IMR-90 (cell line): ENCODE data around the gene TBC1D9. TPM values are rescaled to one million over a fixed set of nuclear protein-coding genes. Genes with fewer than 3 reads are reported as not detected.

Experiments used
- ATAC-seq: fragments of 200-7000 bp; cut with Tn5 transposase; 2 replicates; pipeline ENCODE4 v1.9.1; 2020; ENCODE audit warnings: low read depth, mild to moderate bottlenecking, moderate library complexity
- BruUV-seq: library from RNA; stranded (reverse); fragments of 400-500 nt; replicated peaks from 2 replicates; lab custom pipeline; 2021; lab: Mats Ljungman, UMichigan
- CTCF ChIA-PET: fragments of 300-600 bp; formaldehyde crosslinking; extraction: SDS; loops from one replicate; lab custom pipeline; 2021; ENCODE audit warnings: antibody characterized with exemption; lab: Yijun Ruan, JAX
- POLR2A ChIA-PET: fragments of 300-600 bp; sonication (Branson Sonifier 250); formaldehyde crosslinking; loops from one replicate; lab custom pipeline; 2022; ENCODE audit warnings: antibody characterized with exemption; ENCODE audit not compliant: unreplicated experiment; lab: Charles Lee
- DNase-seq: peaks from one replicate; pipeline ENCODE4 v3.0.0; 2013
- H2AFZ ChIP-seq: replicated peaks from 2 replicates; pipeline ENCODE3; 2013; ENCODE audit warnings: low read length, mild to moderate bottlenecking; ENCODE audit not compliant: poor library complexity
- H2AK5ac ChIP-seq: 2 replicates; pipeline ENCODE4 v1.6.1; 2013; ENCODE audit warnings: low read depth, low read length, inconsistent platforms
- H2AK9ac ChIP-seq: replicated peaks from 2 replicates; pipeline ENCODE3; 2013; ENCODE audit warnings: mild to moderate bottlenecking, low read depth, low read length, moderate library complexity; ENCODE audit not compliant: poor library complexity
- H2BK120ac ChIP-seq: 2 replicates; pipeline ENCODE4 v1.6.1; 2013; ENCODE audit warnings: low read depth, low read length, inconsistent platforms
- H2BK15ac ChIP-seq: 3 replicates; pipeline ENCODE4 v1.6.1; 2013; ENCODE audit warnings: low read depth, low read length, inconsistent platforms
- H2BK20ac ChIP-seq: 2 replicates; pipeline ENCODE4 v1.6.1; 2013; ENCODE audit warnings: low read depth, mild to moderate bottlenecking, inconsistent platforms, low read length, moderate library complexity
- H2BK5ac ChIP-seq: 2 replicates; pipeline ENCODE4 v1.6.1; 2013; ENCODE audit warnings: mild to moderate bottlenecking, low read depth, low read length, inconsistent platforms; ENCODE audit not compliant: poor library complexity, severe bottlenecking
- H3K14ac ChIP-seq: replicated peaks from 2 replicates; pipeline ENCODE4 v1.6.1; 2013; ENCODE audit warnings: low read depth, low read length, inconsistent platforms
- H3K18ac ChIP-seq: 2 replicates; pipeline ENCODE4 v1.6.1; 2013; ENCODE audit warnings: low read depth, low read length, control low read depth
- H3K23ac ChIP-seq: 2 replicates; pipeline ENCODE4 v1.6.1; 2013; ENCODE audit warnings: low read depth, low read length, inconsistent platforms
- H3K27ac ChIP-seq: 2 replicates; pipeline ENCODE4 v1.5.1; 2013; ENCODE audit warnings: mild to moderate bottlenecking, control low read depth, low read length; ENCODE audit not compliant: insufficient read depth
- H3K27me3 ChIP-seq: 2 replicates; pipeline ENCODE4 v1.6.1; 2013; ENCODE audit warnings: low read length; ENCODE audit not compliant: control insufficient read depth, insufficient read depth
- H3K36me3 ChIP-seq: 2 replicates; pipeline ENCODE4 v1.6.1; 2013; ENCODE audit warnings: low read length, mixed read lengths; ENCODE audit not compliant: control insufficient read depth, insufficient read depth
- H3K4ac ChIP-seq: 2 replicates; pipeline ENCODE4 v1.6.1; 2013; ENCODE audit warnings: low read depth, low read length, inconsistent platforms
- H3K4me1 ChIP-seq: 2 replicates; pipeline ENCODE4 v1.6.1; 2013; ENCODE audit warnings: low read length, mixed read lengths; ENCODE audit not compliant: control insufficient read depth, insufficient read depth
- H3K4me2 ChIP-seq: 2 replicates; pipeline ENCODE4 v1.6.1; 2013; ENCODE audit warnings: low read depth, mild to moderate bottlenecking, control low read depth, low read length, moderate library complexity
- H3K4me3 ChIP-seq: 2 replicates; pipeline ENCODE4 v1.5.1; 2013; ENCODE audit warnings: low read depth, mild to moderate bottlenecking, control low read depth, low read length, moderate library complexity; ENCODE audit not compliant: insufficient read depth
- H3K56ac ChIP-seq: 2 replicates; pipeline ENCODE4 v1.6.1; 2013; ENCODE audit warnings: low read length, inconsistent platforms; ENCODE audit not compliant: insufficient read depth; ENCODE audit errors: extremely low read depth
- H3K79me1 ChIP-seq, 2 experiments: 2 replicates each; pipeline ENCODE4 v1.6.1; 2013; ENCODE audit warnings: low read length in 2 of 2, inconsistent platforms in 1 of 2, low read depth in 1 of 2
- H3K9ac ChIP-seq: 2 replicates; pipeline ENCODE4 v1.6.1; 2013; ENCODE audit warnings: low read depth, low read length, control low read depth
- H3K9me1 ChIP-seq: 2 replicates; pipeline ENCODE4 v1.6.1; 2013; ENCODE audit warnings: low read length, inconsistent platforms; ENCODE audit not compliant: insufficient read depth
- H3K9me3 ChIP-seq: 2 replicates; pipeline ENCODE4 v1.6.1; 2013; ENCODE audit warnings: low read length; ENCODE audit not compliant: control insufficient read depth, insufficient read depth
- H4K20me1 ChIP-seq: 2 replicates; pipeline ENCODE4 v1.6.1; 2013; ENCODE audit warnings: low read length, inconsistent platforms; ENCODE audit not compliant: insufficient read depth
- H4K5ac ChIP-seq: 2 replicates; pipeline ENCODE4 v1.6.1; 2013; ENCODE audit warnings: mild to moderate bottlenecking, low read depth, low read length, control low read depth
- H4K8ac ChIP-seq, 2 experiments: 2 replicates each; pipeline ENCODE4 v1.6.1; 2013; ENCODE audit warnings: low read depth in 2 of 2, low read length in 2 of 2, control low read depth in 1 of 2, inconsistent platforms in 1 of 2
- H4K91ac ChIP-seq: 2 replicates; pipeline ENCODE4 v1.6.1; 2013; ENCODE audit warnings: low read depth, low read length, inconsistent platforms; ENCODE audit not compliant: insufficient read depth
- BHLHE40 ChIP-seq: fragments of 150-350 bp; IDR thresholded peaks from 2 replicates; pipeline ENCODE4 v1.6.1; 2016; ENCODE audit warnings: mild to moderate bottlenecking, low read depth, low read length
- CEBPB ChIP-seq: IDR thresholded peaks from 2 replicates; pipeline ENCODE4 v1.6.1; 2012; ENCODE audit warnings: low read depth, low read length, improper control_type of control experiment
- CHD1 ChIP-seq: IDR thresholded peaks from 2 replicates; pipeline ENCODE4 v1.6.1; 2012; ENCODE audit warnings: low read depth, low read length, improper control_type of control experiment
- CTCF ChIP-seq: conservative IDR thresholded peaks from 2 replicates; pipeline ENCODE4 v1.5.1; 2012; ENCODE audit warnings: mild to moderate bottlenecking, low read depth, low read length, improper control_type of control experiment
- ELK1 ChIP-seq: fragments of 150-350 bp; IDR thresholded peaks from 2 replicates; pipeline ENCODE4 v1.6.1; 2016; ENCODE audit warnings: low read depth, mild to moderate bottlenecking, low read length, moderate library complexity, borderline replicate concordance
- FOS ChIP-seq: fragments of 150-350 bp; IDR thresholded peaks from 2 replicates; pipeline ENCODE4 v1.6.1; 2016; ENCODE audit warnings: low read depth, low read length
- MAFK ChIP-seq: IDR thresholded peaks from 2 replicates; pipeline ENCODE4 v1.6.1; 2012; ENCODE audit warnings: low read depth, low read length, improper control_type of control experiment
- MAZ ChIP-seq: IDR thresholded peaks from 2 replicates; pipeline ENCODE4 v1.6.1; 2012; ENCODE audit warnings: low read depth, mild to moderate bottlenecking, low read length, improper control_type of control experiment, moderate library complexity, borderline replicate concordance
- MXI1 ChIP-seq: IDR thresholded peaks from 2 replicates; pipeline ENCODE4 v1.6.1; 2012; ENCODE audit warnings: low read depth, mild to moderate bottlenecking, low read length, moderate library complexity, borderline replicate concordance
- NFE2L2 ChIP-seq: fragments of 150-350 bp; IDR thresholded peaks from 2 replicates; pipeline ENCODE4 v1.6.1; 2016; ENCODE audit warnings: low read depth, mild to moderate bottlenecking, low read length
- POLR2A ChIP-seq: IDR thresholded peaks from 2 replicates; pipeline ENCODE4 v1.6.1; 2012; ENCODE audit warnings: mild to moderate bottlenecking, low read depth, low read length
- RAD21 ChIP-seq: IDR thresholded peaks from 2 replicates; pipeline ENCODE4 v1.6.1; 2012; ENCODE audit warnings: low read length, improper control_type of control experiment
- RCOR1 ChIP-seq: IDR thresholded peaks from 2 replicates; pipeline ENCODE4 v1.6.1; 2012; ENCODE audit warnings: mild to moderate bottlenecking, low read length, improper control_type of control experiment; ENCODE audit not compliant: insufficient replicate concordance
- RFX5 ChIP-seq: IDR thresholded peaks from 2 replicates; pipeline ENCODE4 v1.8.0; 2012; ENCODE audit warnings: low read depth, mild to moderate bottlenecking, low read length, moderate library complexity
- SMC3 ChIP-seq: fragments of 150-350 bp; IDR thresholded peaks from 2 replicates; pipeline ENCODE4 v1.6.1; 2016; ENCODE audit warnings: low read depth, mild to moderate bottlenecking, antibody characterized with exemption, low read length, moderate library complexity
- USF2 ChIP-seq: fragments of 150-350 bp; IDR thresholded peaks from 2 replicates; pipeline ENCODE4 v1.6.1; 2017; ENCODE audit warnings: mild to moderate bottlenecking, antibody characterized with exemption, low read length, low read depth
- WGBS, 2 experiments: methylation state at CpG; one replicate each; pipeline versions ENCODE4 v1.1.5 to v1.1.7; 2013; ENCODE audit warnings: missing lambda C conversion rate in 2 of 2; ENCODE audit not compliant: insufficient read length in 1 of 2; ENCODE audit errors: extremely low coverage in 2 of 2; 5-methylcytosine and 5-hydroxymethylcytosine counted together
- dilution Hi-C: fragments of 300-500 bp; cut with HindIII; formaldehyde crosslinking; loops from one replicate; pipeline ENCODE4 v1.14.3; 2018; ENCODE audit warnings: low sequenced_read_pairs; ENCODE audit not compliant: unreplicated experiment
- in situ Hi-C: fragments of 300-500 bp; cut with MboI; formaldehyde crosslinking; loops from 3 replicates; pipeline ENCODE4 v1.14.3; 2019; ENCODE audit warnings: low sequenced_read_pairs, inconsistent platforms, mixed read lengths
- intact Hi-C: fragments of 100-400 bp; cut with micrococcal nuclease; formaldehyde crosslinking; loops from 2 replicates; pipeline ENCODE4 v1.10.0; 2022
- polyA plus RNA-seq, 3 experiments: library from polyadenylated mRNA; depleted of rRNA; stranded (reverse); fragments of >200 nt; gene quantifications; 2 replicates each; pipeline ENCODE4 v1.2.3, GENCODE V29; 2012; ENCODE audit warnings: low replicate concordance in 1 of 3
- total RNA-seq: library from RNA; depleted of rRNA; stranded (reverse); fragments of >200 nt; gene quantifications from 2 replicates; pipeline ENCODE4 v1.2.3, GENCODE V29; 2012

TBC1D9 gene
- total and polyA plus RNA-seq, 2 of the 4 experiments (the other 2 are of a cell fraction): 11.7 to 15.2 TPM

- Histone ChIP-seq H4K20me1 (no peaks in the 10 kb centered on the region), H3K27me3 (peaks cover 11% of the 10 kb centered on the region), H3K4me2 (no peak overlapping the region), H3K9me3 (no peaks in the 10 kb centered on the region), H4K91ac (no peak overlapping the region), H2AFZ (no peak overlapping the region), H2BK15ac (no peak overlapping the region), H3K18ac (no peak overlapping the region), H3K23ac (no peak overlapping the region), H3K9ac (no peak overlapping the region), H2AK9ac (no peak overlapping the region), H3K27ac (no peak overlapping the region), H3K56ac (no peak overlapping the region), H3K79me1 (no peaks in the 10 kb centered on the region), H3K4me3 (no peak overlapping the region), H3K4ac (no peak overlapping the region), H2BK5ac (no peak overlapping the region), H3K36me3 (no peaks in the 10 kb centered on the region), H3K14ac (no peak overlapping the region), H4K5ac (no peak overlapping the region), H3K9me1 (no peaks in the 10 kb centered on the region), H2BK120ac (no peak overlapping the region), H2BK20ac (no peak overlapping the region), H2AK5ac (no peak overlapping the region), H4K8ac (no peak overlapping the region), H3K4me1 (no peaks in the 10 kb centered on the region)
- ChIA-PET CTCF (interaction anchor here (0.6 kb wide), 1 partner anchor 683 kb away, joined by 6 read pairs; no protein-coding TSS in a partner anchor), POLR2A (no interaction called here)
- no peak for DNase-seq
- 43% methylated on average over 1 of the region's 7 CpGs; no CpG with 5 or more reads in 1 of the 2 experiments for WGBS, 2 experiments
- in situ Hi-C loops: no loop called here
- ATAC-seq: no peak
- TF ChIP-seq FOS (no peak), POLR2A (no peak), CEBPB (no peak), NFE2L2 (no peak), BHLHE40 (no peak), MXI1 (no peak), RAD21 (no peak), RCOR1 (no peak), MAFK (no peak), MAZ (no peak), CHD1 (no peak), USF2 (no peak), ELK1 (no peak), RFX5 (no peak), SMC3 (no peak), CTCF (no peak)
- intact Hi-C loops: no loop called here
- no TSS peak for BruUV-seq
- dilution Hi-C loops: no loop called here
These were observed 8.7 kb upstream of the TBC1D9 start for GRCh38 chr4:140764785-140765392.
